GM12878 (cell line): Measurements from ENCODE around the gene UBALD2. TPM values are rescaled to one million over a fixed set of nuclear protein-coding genes. Genes with fewer than 3 reads are reported as not detected.
A peak's percentile ranks its signal among the peaks of the same experiment; 100 is the strongest.

Experiments
- BACH1 ChIP-seq: fragments of 450-650 bp; IDR thresholded peaks from 2 replicates; pipeline ENCODE4 v1.6.1; 2017; ENCODE audit warnings: mild to moderate bottlenecking, borderline replicate concordance
- BRCA1 ChIP-seq: IDR thresholded peaks from 2 replicates; pipeline ENCODE4 v1.6.1; 2011; ENCODE audit warnings: low read depth, low read length, improper control_type of control experiment
- CBFB ChIP-seq: IDR thresholded peaks from 2 replicates; pipeline ENCODE4 v1.6.1; 2016; ENCODE audit warnings: antibody characterized with exemption, low read depth
- CHD2 ChIP-seq: IDR thresholded peaks from 2 replicates; pipeline ENCODE4 v1.6.1; 2011; ENCODE audit warnings: low read depth, low read length, improper control_type of control experiment, borderline replicate concordance
- ESRRA ChIP-seq: IDR thresholded peaks from 2 replicates; pipeline ENCODE4 v1.6.1; 2012; ENCODE audit warnings: mild to moderate bottlenecking, low read length, improper control_type of control experiment
- GABPA ChIP-seq: IDR thresholded peaks from 2 replicates; pipeline ENCODE4 v1.6.1; 2014; ENCODE audit warnings: antibody characterized with exemption, low read depth, mild to moderate bottlenecking, inconsistent platforms
- JUNB ChIP-seq: IDR thresholded peaks from 2 replicates; pipeline ENCODE4 v1.6.1; 2016; ENCODE audit warnings: antibody characterized with exemption, mild to moderate bottlenecking
- MAX ChIP-seq: IDR thresholded peaks from 2 replicates; pipeline ENCODE4 v1.6.1; 2012; ENCODE audit warnings: low read depth, low read length, improper control_type of control experiment
- PKNOX1 ChIP-seq: fragments of 450-650 bp; IDR thresholded peaks from 2 replicates; pipeline ENCODE4 v1.6.1; 2016; ENCODE audit warnings: mild to moderate bottlenecking
- POLR2A ChIP-seq: IDR thresholded peaks from 2 replicates; pipeline ENCODE4 v1.6.1; 2011; ENCODE audit warnings: low read depth, mild to moderate bottlenecking, low read length
- PRDM15 ChIP-seq: fragments of 450-650 bp; formaldehyde crosslinking; IDR thresholded peaks from 2 replicates; pipeline ENCODE4 v1.4.0; 2020; ENCODE audit warnings: mild to moderate bottlenecking, moderate library complexity
- RCOR1 ChIP-seq: conservative IDR thresholded peaks from 2 replicates; pipeline ENCODE4 v1.6.1; 2012; ENCODE audit warnings: low read depth, low read length, improper control_type of control experiment
- RELA ChIP-seq: fragments of 450-650 bp; IDR thresholded peaks from 2 replicates; pipeline ENCODE4 v1.8.0; 2014; ENCODE audit warnings: borderline replicate concordance; ENCODE audit not compliant: partially characterized antibody
- RELB ChIP-seq: fragments of 450-650 bp; IDR thresholded peaks from 2 replicates; pipeline ENCODE4 v1.6.1; 2017; ENCODE audit warnings: low read depth, mild to moderate bottlenecking, moderate library complexity
- SREBF1 ChIP-seq: IDR thresholded peaks from 2 replicates; pipeline ENCODE4 v1.6.1; 2012; ENCODE audit warnings: mild to moderate bottlenecking, low read length
- SUPT20H ChIP-seq: IDR thresholded peaks from 2 replicates; pipeline ENCODE4 v1.6.1; 2011; ENCODE audit warnings: low read depth, mild to moderate bottlenecking, low read length, moderate library complexity, borderline replicate concordance; ENCODE audit not compliant: control insufficient read depth
- SUZ12 ChIP-seq: fragments of 200-600 bp; sonication (generic); IDR thresholded peaks from one replicate; pipeline ENCODE4 v1.6.1; 2018; ENCODE audit warnings: antibody characterized with exemption, mild to moderate bottlenecking; ENCODE audit not compliant: unreplicated experiment
- TAF1 ChIP-seq: IDR thresholded peaks from 2 replicates; pipeline ENCODE4 v1.6.1; 2011; ENCODE audit warnings: mild to moderate bottlenecking, low read depth, low read length, borderline replicate concordance
- TCF3 ChIP-seq: IDR thresholded peaks from 2 replicates; pipeline ENCODE4 v1.6.1; 2012; ENCODE audit warnings: low read depth, mild to moderate bottlenecking, low read length, borderline replicate concordance; ENCODE audit not compliant: insufficient read depth
- ZBED1 ChIP-seq: IDR thresholded peaks from 2 replicates; pipeline ENCODE4 v1.6.1; 2016; ENCODE audit warnings: borderline replicate concordance
- ZBTB33 ChIP-seq: fragments of 450-650 bp; IDR thresholded peaks from 2 replicates; pipeline ENCODE4 v1.6.1; 2017; ENCODE audit warnings: mild to moderate bottlenecking
- ZNF217 ChIP-seq: fragments of 450-650 bp; IDR thresholded peaks from 2 replicates; pipeline ENCODE4 v1.6.1; 2017; ENCODE audit warnings: antibody characterized with exemption, mild to moderate bottlenecking
- polyA plus RNA-seq, 11 experiments: library from polyadenylated mRNA; depleted of rRNA in 4 of 11; unstranded in 6 of 11; stranded (reverse) in 5 of 11; fragments of >200 nt; fragmentation: Nextera tagmentation in 4 of 11; fragmentation: Illumina TruSeq in 1 of 11; extraction: Ambion mirVana in 4 of 11; extraction: Trizol in 1 of 11; gene quantifications; 1 replicate in 1 of 11; 2 replicates in 10 of 11; pipeline versions ENCODE4 v1.2.1 to v1.2.3, GENCODE V29; 2011 to 2016; ENCODE audit warnings: inconsistent platforms in 2 of 11, missing spikeins in 2 of 11, low read depth in 1 of 11
- total RNA-seq, 4 experiments: library from RNA; depleted of rRNA in 3 of 4; stranded (reverse); fragments of >200 nt in 3 of 4; fragmentation: Illumina TruSeq in 1 of 4; extraction: Trizol in 1 of 4; gene quantifications; 2 replicates each; pipeline versions ENCODE4 v1.2.1 to v1.2.3, GENCODE V29; 2013 to 2021

Gene UBALD2
- total and polyA plus RNA-seq, 10 of the 15 experiments (the other 5 are each of a cell fraction or from before 2014, with no cell fraction given), result 2.8 to 165 (median 20.6) TPM

GRCh38 chr17:76271669-76272540 lies 6.8 kb downstream of the UBALD2 start (continued):
- TF ChIP-seq PKNOX1 (no peak; the same call in 1 of the 2 replicates), TAF1 (peak; percentile 91), ZBED1 (peak; percentile 89; the same call in 1 of the 2 replicates), PRDM15 (CRISPR knock-in tag) (no peak; the same call in 1 of the 2 replicates), ZBTB33 (no peak), RELB (no peak; the same call in 1 of the 2 replicates), TCF3 (peak; percentile 96), CHD2 (peak; percentile 90), ESRRA (no peak; the same call in 1 of the 2 replicates), RELA (peak; percentile 87), SUZ12 (no peak), ZNF217 (no peak), POLR2A (peak; percentile 91), MAX (peak; percentile 85), SUPT20H (no peak), CBFB (peak; percentile 79), BRCA1 (no peak; the same call in 1 of the 2 replicates), GABPA (no peak), RCOR1 (no peak), JUNB (0 out of 2 replicates have a peak, but pooled peaks have one; percentile 20), SREBF1 (no peak), BACH1 (peak; percentile 94)
